Caco-2 (cell line): ENCODE data around the gene ITIH5. TPM values are rescaled to one million over a fixed set of nuclear protein-coding genes. Genes with fewer than 3 reads are reported as not detected.

Experiments used
- BruUV-seq: library from RNA; stranded (reverse); fragments of 400-500 nt; replicated peaks from 2 replicates; lab custom pipeline; 2021; lab: Mats Ljungman, UMichigan
- CTCF ChIA-PET: fragments of 300-600 bp; sonication (Branson Sonifier 250); formaldehyde crosslinking; loops from one replicate; lab custom pipeline; 2022; ENCODE audit warnings: antibody characterized with exemption; lab: Charles Lee
- POLR2A ChIA-PET: fragments of 300-600 bp; sonication (Branson Sonifier 250); formaldehyde crosslinking; loops from one replicate; lab custom pipeline; 2022; ENCODE audit warnings: antibody characterized with exemption; lab: Charles Lee
- DNase-seq, 2 experiments: peaks; one replicate each; pipeline versions ENCODE4 v3.0.0 to v3.0.0-alpha.2; 2020 to 2022
- H3K27me3 ChIP-seq: replicated peaks from 2 replicates; pipeline ENCODE4 v1.6.0; 2011; ENCODE audit warnings: low read length; ENCODE audit not compliant: control insufficient read depth, insufficient read depth
- H3K36me3 ChIP-seq: 2 replicates; pipeline ENCODE4 v1.5.1; 2011; ENCODE audit warnings: low read length; ENCODE audit not compliant: control insufficient read depth, insufficient read depth
- H3K4me1 ChIP-seq: fragments of 250-450 bp; sonication (Bioruptor Pico); 2 replicates; pipeline ENCODE4 v1.5.1; 2020; ENCODE audit warnings: mild to moderate bottlenecking
- H3K4me3 ChIP-seq: 2 replicates; pipeline ENCODE4 v1.5.1; 2011; ENCODE audit warnings: low read depth, mild to moderate bottlenecking, control low read depth, low read length
- H3K9me3 ChIP-seq: fragments of 250-450 bp; sonication (Bioruptor Pico); 2 replicates; pipeline ENCODE4 v1.5.1; 2020; ENCODE audit warnings: mild to moderate bottlenecking, moderate library complexity
- H3K27ac Mint-ChIP-seq: one replicate; pipeline ENCODE4 v1.8.0; 2022; ENCODE audit warnings: mixed read lengths; ENCODE audit not compliant: unreplicated experiment
- H3K27me3 Mint-ChIP-seq: one replicate; pipeline ENCODE4 v1.8.0; 2022; ENCODE audit warnings: mixed read lengths; ENCODE audit not compliant: insufficient read depth, unreplicated experiment
- H3K36me3 Mint-ChIP-seq: one replicate; pipeline ENCODE4 v1.8.0; 2022; ENCODE audit warnings: mild to moderate bottlenecking, mixed read lengths; ENCODE audit not compliant: insufficient read depth, unreplicated experiment
- H3K4me1 Mint-ChIP-seq: one replicate; pipeline ENCODE4 v1.8.0; 2022; ENCODE audit warnings: low read depth, mixed read lengths; ENCODE audit not compliant: unreplicated experiment
- H3K4me3 Mint-ChIP-seq: one replicate; pipeline ENCODE4 v1.8.0; 2022; ENCODE audit warnings: mild to moderate bottlenecking, moderate library complexity, mixed read lengths; ENCODE audit not compliant: unreplicated experiment
- H3K9me3 Mint-ChIP-seq: one replicate; pipeline ENCODE4 v1.8.0; 2022; ENCODE audit warnings: mixed read lengths; ENCODE audit not compliant: unreplicated experiment
- intact Hi-C: fragments of 100-400 bp; cut with micrococcal nuclease; formaldehyde crosslinking; loops from one replicate; pipeline ENCODE4 v1.10.0; 2022; ENCODE audit not compliant: unreplicated experiment
- total RNA-seq: library from RNA; stranded (reverse); gene quantifications from 2 replicates; pipeline ENCODE4 v1.2.3, GENCODE V29; 2022
- TF ChIP-seq, protein P1 (sequence below), 2 experiments: fragments of 200-600 bp in 1 of 2; IDR thresholded peaks; 1 replicate in 1 of 2; 2 replicates in 1 of 2; pipeline versions ENCODE4 v1.5.1 to v1.8.0; 2011 to 2022; ENCODE audit warnings: antibody characterized with exemption in 1 of 2, control low read depth in 1 of 2, inconsistent platforms in 1 of 2, low read depth in 1 of 2, low read length in 1 of 2, mild to moderate bottlenecking in 1 of 2, moderate library complexity in 1 of 2; ENCODE audit not compliant: insufficient read depth in 1 of 2, severe bottlenecking in 1 of 2, unreplicated experiment in 1 of 2

The ITIH5 gene
- total RNA-seq, 1 experiment from 2014 or later: 0.18 TPM

DNA sequence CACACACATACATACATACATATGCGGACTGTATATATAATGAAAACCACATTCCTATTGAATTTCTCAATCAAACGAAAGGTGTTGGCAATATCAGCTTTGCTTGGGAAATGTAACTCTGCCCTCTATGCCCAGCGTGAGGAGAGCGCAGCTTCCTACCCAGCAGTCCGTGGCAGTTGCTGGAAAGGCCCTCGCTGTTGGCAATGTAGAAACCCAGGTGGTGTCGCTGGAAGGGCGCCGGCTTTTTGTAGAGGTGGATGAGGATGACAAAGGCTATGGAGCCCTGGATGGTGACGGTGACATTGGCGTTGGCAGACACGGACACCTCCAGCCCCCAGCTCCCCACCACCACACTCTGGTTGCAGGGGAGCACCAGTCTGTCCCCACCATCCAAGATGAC lies 100.9 kb downstream of the ITIH5 start:
- no peaks in the 10 kb centered on the region for H3K4me1 Mint-ChIP-seq
- H3K9me3 Mint-ChIP-seq: peaks cover 6% of the 10 kb centered on the region
- no peak for DNase-seq
- no peaks in the 10 kb centered on the region for H3K27me3 Mint-ChIP-seq
- ChIA-PET CTCF (no interaction called here), POLR2A (no interaction called here)
- no peaks in the 10 kb centered on the region for H3K9me3 ChIP-seq
- H3K27me3 ChIP-seq: no peaks in the 10 kb centered on the region
- H3K36me3 Mint-ChIP-seq: no peaks in the 10 kb centered on the region
- TF ChIP-seq, protein P1, sequence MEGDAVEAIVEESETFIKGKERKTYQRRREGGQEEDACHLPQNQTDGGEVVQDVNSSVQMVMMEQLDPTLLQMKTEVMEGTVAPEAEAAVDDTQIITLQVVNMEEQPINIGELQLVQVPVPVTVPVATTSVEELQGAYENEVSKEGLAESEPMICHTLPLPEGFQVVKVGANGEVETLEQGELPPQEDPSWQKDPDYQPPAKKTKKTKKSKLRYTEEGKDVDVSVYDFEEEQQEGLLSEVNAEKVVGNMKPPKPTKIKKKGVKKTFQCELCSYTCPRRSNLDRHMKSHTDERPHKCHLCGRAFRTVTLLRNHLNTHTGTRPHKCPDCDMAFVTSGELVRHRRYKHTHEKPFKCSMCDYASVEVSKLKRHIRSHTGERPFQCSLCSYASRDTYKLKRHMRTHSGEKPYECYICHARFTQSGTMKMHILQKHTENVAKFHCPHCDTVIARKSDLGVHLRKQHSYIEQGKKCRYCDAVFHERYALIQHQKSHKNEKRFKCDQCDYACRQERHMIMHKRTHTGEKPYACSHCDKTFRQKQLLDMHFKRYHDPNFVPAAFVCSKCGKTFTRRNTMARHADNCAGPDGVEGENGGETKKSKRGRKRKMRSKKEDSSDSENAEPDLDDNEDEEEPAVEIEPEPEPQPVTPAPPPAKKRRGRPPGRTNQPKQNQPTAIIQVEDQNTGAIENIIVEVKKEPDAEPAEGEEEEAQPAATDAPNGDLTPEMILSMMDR (IDR thresholded peaks at IDR 0.05; ENCODE audit: insufficient read depth in 1 of 2, low read depth in 1 of 2, low read length in 1 of 2, severe bottlenecking in 1 of 2, unreplicated experiment in 1 of 2): no peak
- no peak overlapping the region for H3K4me3 ChIP-seq
- no peaks in the 10 kb centered on the region for H3K36me3 ChIP-seq
- no peak overlapping the region for H3K27ac Mint-ChIP-seq
- no peaks in the 10 kb centered on the region for H3K4me1 ChIP-seq
- no TSS peak for BruUV-seq
- intact Hi-C loops: no loop called here
- H3K4me3 Mint-ChIP-seq: no peak overlapping the region

DNA sequence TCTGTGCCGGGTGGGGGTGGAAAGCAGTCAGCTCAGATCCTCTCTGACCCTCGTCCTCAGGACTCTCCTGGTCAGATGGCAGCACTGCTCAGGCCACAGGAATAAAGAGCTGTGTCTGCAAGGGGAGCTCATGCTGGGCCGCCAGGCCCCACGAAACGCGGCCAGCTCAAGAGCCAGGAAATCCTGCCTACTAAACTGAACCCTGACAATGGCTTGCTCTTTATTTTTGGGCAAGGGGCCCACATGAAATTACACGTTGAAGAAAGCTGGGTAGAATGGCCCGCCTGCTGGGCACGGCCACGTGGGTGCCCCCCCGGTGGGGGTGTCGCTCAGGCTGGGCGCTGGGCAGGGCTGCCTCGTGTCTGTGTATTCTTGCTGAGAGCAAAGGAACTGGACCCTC lies 103.0 kb downstream of the ITIH5 start:
- Mint-ChIP-seq H3K36me3 (no peaks in the 10 kb centered on the region), H3K9me3 (peaks cover 6% of the 10 kb centered on the region), H3K27ac (no peak overlapping the region), H3K27me3 (no peaks in the 10 kb centered on the region), H3K4me1 (no peaks in the 10 kb centered on the region), H3K4me3 (no peak overlapping the region)
- Histone ChIP-seq H3K9me3 (no peaks in the 10 kb centered on the region), H3K4me1 (no peaks in the 10 kb centered on the region), H3K27me3 (no peaks in the 10 kb centered on the region), H3K36me3 (no peaks in the 10 kb centered on the region), H3K4me3 (no peak overlapping the region)
- intact Hi-C loops: no loop called here
- TF ChIP-seq, protein P1 (IDR thresholded peaks at IDR 0.05; ENCODE audit: insufficient read depth in 1 of 2, low read depth in 1 of 2, low read length in 1 of 2, severe bottlenecking in 1 of 2, unreplicated experiment in 1 of 2): no peak
- no peak for DNase-seq
- BruUV-seq: no TSS peak
- POLR2A ChIA-PET: no interaction called here
- CTCF ChIA-PET: no interaction called here

DNA sequence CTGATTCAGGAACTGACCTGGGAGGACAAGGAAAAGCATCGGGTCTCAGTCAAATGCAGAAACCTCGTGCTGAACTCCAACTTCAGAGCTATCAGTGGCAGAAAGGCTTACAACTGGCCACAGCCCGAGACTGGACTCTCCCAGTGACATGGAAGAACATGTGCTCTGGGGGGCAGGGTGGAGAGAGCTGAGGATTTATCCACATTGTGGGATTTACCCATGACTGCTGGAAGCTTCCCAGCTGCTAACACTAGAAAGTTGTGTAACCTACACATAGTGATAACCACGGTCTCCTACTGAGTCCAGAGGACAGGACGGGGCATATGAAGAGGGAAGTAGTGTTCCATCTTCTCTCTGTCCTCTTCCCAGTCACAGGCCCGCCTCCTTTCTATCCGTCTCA lies 103.4 kb downstream of the ITIH5 start:
- Histone ChIP-seq H3K9me3 (no peaks in the 10 kb centered on the region), H3K4me1 (no peaks in the 10 kb centered on the region), H3K36me3 (no peaks in the 10 kb centered on the region), H3K4me3 (no peak overlapping the region), H3K27me3 (no peaks in the 10 kb centered on the region)
- intact Hi-C loops: no loop called here
- no peak overlapping the region for H3K4me3 Mint-ChIP-seq
- H3K36me3 Mint-ChIP-seq: no peaks in the 10 kb centered on the region
- H3K4me1 Mint-ChIP-seq: no peaks in the 10 kb centered on the region
- H3K27me3 Mint-ChIP-seq: no peaks in the 10 kb centered on the region
- BruUV-seq: no TSS peak
- ChIA-PET CTCF (no interaction called here), POLR2A (no interaction called here)
- peaks cover 6% of the 10 kb centered on the region for H3K9me3 Mint-ChIP-seq
- H3K27ac Mint-ChIP-seq: no peak overlapping the region
- DNase-seq: no peak
- TF ChIP-seq, protein P1 (IDR thresholded peaks at IDR 0.05; ENCODE audit: insufficient read depth in 1 of 2, low read depth in 1 of 2, low read length in 1 of 2, severe bottlenecking in 1 of 2, unreplicated experiment in 1 of 2): no peak
